Activated B cell treated with CpG ODN at 0.5 μM for 24 hours (primary cell): ENCODE measurements around the gene RAD18. TPM values are rescaled to one million over a fixed set of nuclear protein-coding genes. Genes with fewer than 3 reads are reported as not detected.

Experiments used
- ATAC-seq: fragments of 200-7000 bp; cut with Tn5 transposase; one replicate; pipeline ENCODE4 v1.10.0; 2021; ENCODE audit warnings: low read depth, mild to moderate bottlenecking, moderate library complexity
- CTCF ChIA-PET: fragments of 350-600 bp; sonication (Branson Sonifier 250); formaldehyde crosslinking; loops from one replicate; lab custom pipeline; 2021; ENCODE audit warnings: antibody characterized with exemption; lab: Charles Lee
- POLR2A ChIA-PET: fragments of 350-600 bp; sonication (Branson Sonifier 250); formaldehyde crosslinking; loops from one replicate; lab custom pipeline; 2021; ENCODE audit warnings: antibody characterized with exemption; lab: Charles Lee
- DNase-seq: peaks from one replicate; pipeline ENCODE4 v3.0.0; 2022
- H3K27ac Mint-ChIP-seq: one replicate; pipeline ENCODE4 v1.8.0; 2020; ENCODE audit warnings: mixed read lengths
- H3K27me3 Mint-ChIP-seq: one replicate; pipeline ENCODE4 v1.8.0; 2021; ENCODE audit warnings: mixed read lengths
- H3K36me3 Mint-ChIP-seq: one replicate; pipeline ENCODE4 v1.8.0; 2021; ENCODE audit warnings: low read depth, mixed read lengths
- H3K4me1 Mint-ChIP-seq: one replicate; pipeline ENCODE4 v1.8.0; 2021; ENCODE audit warnings: mixed read lengths
- H3K4me3 Mint-ChIP-seq: one replicate; pipeline ENCODE4 v1.8.0; 2020; ENCODE audit warnings: mild to moderate bottlenecking, mixed read lengths
- H3K9me3 Mint-ChIP-seq: one replicate; pipeline ENCODE4 v1.8.0; 2020; ENCODE audit warnings: mixed read lengths
- CTCF ChIP-seq: fragments of 200-600 bp; IDR thresholded peaks from one replicate; pipeline ENCODE4 v1.8.0; 2022; ENCODE audit warnings: antibody characterized with exemption, mild to moderate bottlenecking
- intact Hi-C: fragments of 100-400 bp; cut with micrococcal nuclease; formaldehyde crosslinking; loops from one replicate; pipeline ENCODE4 v1.15.1; 2024
- total RNA-seq: library from RNA; stranded (reverse); gene quantifications from 2 replicates; pipeline ENCODE4 v1.2.3, GENCODE V29; 2022

The RAD18 gene
- total RNA-seq, 1 donor from 2014 or later, result 21.6 TPM

GRCh38 chr3:8983026-8983425 is 19.8 kb upstream of the RAD18 start:
- Mint-ChIP-seq H3K27ac (no peak overlapping the region), H3K9me3 (peaks cover 4% of the 10 kb centered on the region)
- CTCF ChIA-PET, result no interaction called here

GRCh38 chr3:8982509-8982908 is 19.2 kb upstream of the RAD18 start:
- no peak for ATAC-seq
- Mint-ChIP-seq H3K27ac (no peak overlapping the region), H3K4me3 (no peak overlapping the region), H3K27me3 (peaks cover 25% of the 10 kb centered on the region), H3K36me3 (no peaks in the 10 kb centered on the region), H3K9me3 (peaks cover 4% of the 10 kb centered on the region), H3K4me1 (no peaks in the 10 kb centered on the region)
- ChIA-PET POLR2A (no interaction called here), CTCF (no interaction called here)
- no peak for DNase-seq
- no peak for TF ChIP-seq CTCF
- intact Hi-C loops, result no loop called here

More at GRCh38 chr3:8983026-8983425, 19.8 kb upstream of the RAD18 start:
- no peak for ATAC-seq
- intact Hi-C loops, result no loop called here
- H3K27me3 Mint-ChIP-seq, result peaks cover 22% of the 10 kb centered on the region
- no peak for DNase-seq
- H3K36me3 Mint-ChIP-seq, result no peaks in the 10 kb centered on the region
- H3K4me3 Mint-ChIP-seq, result no peak overlapping the region
- POLR2A ChIA-PET, result no interaction called here
- H3K4me1 Mint-ChIP-seq, result peaks cover 5% of the 10 kb centered on the region
- TF ChIP-seq CTCF, result no peak

GRCh38 chr3:8981700-8982099 is 18.4 kb upstream of the RAD18 start:
- H3K9me3 Mint-ChIP-seq, result peaks cover 4% of the 10 kb centered on the region
- no peaks in the 10 kb centered on the region for H3K4me1 Mint-ChIP-seq
- POLR2A ChIA-PET, result no interaction called here
- H3K4me3 Mint-ChIP-seq, result no peak overlapping the region
- DNase-seq (no peak), ATAC-seq (no peak)
- H3K27me3 Mint-ChIP-seq, result peaks cover 25% of the 10 kb centered on the region
- no peaks in the 10 kb centered on the region for H3K36me3 Mint-ChIP-seq
- TF ChIP-seq CTCF, result no peak
- CTCF ChIA-PET, result no interaction called here
- H3K27ac Mint-ChIP-seq, result no peak overlapping the region
- intact Hi-C loops, result no loop called here

- H3K27me3 Mint-ChIP-seq, result peaks cover 25% of the 10 kb centered on the region
- H3K4me1 Mint-ChIP-seq, result no peaks in the 10 kb centered on the region
- ChIA-PET POLR2A (no interaction called here), CTCF (no interaction called here)
- H3K27ac Mint-ChIP-seq, result no peak overlapping the region
- no peak for ATAC-seq
- H3K36me3 Mint-ChIP-seq, result no peaks in the 10 kb centered on the region
- H3K9me3 Mint-ChIP-seq, result peaks cover 4% of the 10 kb centered on the region
- no peak overlapping the region for H3K4me3 Mint-ChIP-seq
- DNase-seq, result no peak
- no peak for TF ChIP-seq CTCF
- intact Hi-C loops, result no loop called here
These were observed 18.0 kb upstream of the RAD18 start for GRCh38 chr3:8981296-8981695.

- Mint-ChIP-seq H3K27me3 (peaks cover 25% of the 10 kb centered on the region), H3K4me3 (no peak overlapping the region), H3K4me1 (no peaks in the 10 kb centered on the region), H3K36me3 (no peaks in the 10 kb centered on the region), H3K27ac (no peak overlapping the region), H3K9me3 (peaks cover 4% of the 10 kb centered on the region)
- no peak for ATAC-seq
- intact Hi-C loops, result no loop called here
- no peak for DNase-seq
- TF ChIP-seq CTCF, result no peak
- ChIA-PET CTCF (no interaction called here), POLR2A (no interaction called here)
These were observed 17.5 kb upstream of the RAD18 start for GRCh38 chr3:8980756-8981257.
